MM.1S (cell line): Measurements from ENCODE around the gene DNM1.

Experiments used
- DNase-seq: peaks from one replicate; pipeline ENCODE4 v3.0.0-alpha.2; 2015
- H2AFZ ChIP-seq: fragments of 300-600 bp; sonication (generic); 2 replicates; pipeline ENCODE4 v1.6.0; 2016; ENCODE audit warnings: antibody characterized with exemption, low read length
- H3F3A ChIP-seq: fragments of 300-600 bp; sonication (generic); 2 replicates; pipeline ENCODE4 v1.6.1; 2016; ENCODE audit warnings: mild to moderate bottlenecking, antibody characterized with exemption, low read length, moderate library complexity, mixed read lengths; ENCODE audit not compliant: insufficient read depth
- H3K27ac ChIP-seq: fragments of 300-600 bp; sonication (generic); 2 replicates; pipeline ENCODE4 v1.5.1; 2016; ENCODE audit warnings: mild to moderate bottlenecking, low read length
- H3K27me3 ChIP-seq: fragments of 300-600 bp; sonication (generic); replicated peaks from 2 replicates; pipeline ENCODE4 v1.6.0; 2016; ENCODE audit warnings: low read length; ENCODE audit not compliant: insufficient read depth
- H3K36me3 ChIP-seq: fragments of 300-600 bp; sonication (generic); replicated peaks from 2 replicates; pipeline ENCODE4 v1.6.1; 2016; ENCODE audit warnings: mild to moderate bottlenecking, low read length, mixed read lengths; ENCODE audit not compliant: insufficient read depth
- H3K4me1 ChIP-seq: fragments of 300-600 bp; sonication (generic); 2 replicates; pipeline ENCODE4 v1.6.1; 2016; ENCODE audit warnings: low read length, mixed read lengths
- H3K4me2 ChIP-seq: fragments of 300-600 bp; sonication (generic); 2 replicates; pipeline ENCODE4 v1.6.0; 2016; ENCODE audit warnings: low read depth, low read length
- H3K4me3 ChIP-seq: fragments of 300-600 bp; sonication (generic); 2 replicates; pipeline ENCODE4 v1.5.1; 2016; ENCODE audit warnings: low read length, mixed read lengths
- H3K79me2 ChIP-seq: fragments of 300-600 bp; sonication (generic); 2 replicates; pipeline ENCODE4 v1.6.1; 2016; ENCODE audit warnings: mixed run types, low read length, mixed read lengths
- H3K9ac ChIP-seq: fragments of 300-600 bp; sonication (generic); 2 replicates; pipeline ENCODE4 v1.6.1; 2016; ENCODE audit warnings: low read length, mixed read lengths
- H3K9me2 ChIP-seq: fragments of 300-600 bp; sonication (generic); replicated peaks from 2 replicates; pipeline ENCODE4 v1.6.1; 2016; ENCODE audit warnings: mild to moderate bottlenecking, low read length, mixed read lengths; ENCODE audit not compliant: insufficient read depth
- H3K9me3 ChIP-seq: fragments of 300-600 bp; sonication (generic); replicated peaks from 2 replicates; pipeline ENCODE4 v1.6.1; 2016; ENCODE audit warnings: mild to moderate bottlenecking, low read length, mixed read lengths; ENCODE audit not compliant: insufficient read depth
- H4K20me1 ChIP-seq: fragments of 300-600 bp; sonication (generic); 2 replicates; pipeline ENCODE4 v1.6.1; 2016; ENCODE audit warnings: mild to moderate bottlenecking, low read length, moderate library complexity, mixed read lengths; ENCODE audit not compliant: insufficient read depth
- CTCF ChIP-seq: fragments of 300-600 bp; sonication (generic); IDR thresholded peaks from 2 replicates; pipeline ENCODE4 v1.5.1; 2016; ENCODE audit warnings: antibody characterized with exemption, low read length, mixed read lengths
- EZH2 ChIP-seq: fragments of 300-600 bp; sonication (generic); optimal IDR thresholded peaks from 2 replicates; pipeline ENCODE3; 2017; ENCODE audit warnings: low read depth, mild to moderate bottlenecking, antibody characterized with exemption, low read length, mixed read lengths
- EZH2phosphoT487 ChIP-seq: fragments of 300-600 bp; sonication (generic); IDR thresholded peaks from 2 replicates; pipeline ENCODE4 v1.6.1; 2018; ENCODE audit warnings: antibody characterized with exemption, low read length

Gene DNM1

DNA sequence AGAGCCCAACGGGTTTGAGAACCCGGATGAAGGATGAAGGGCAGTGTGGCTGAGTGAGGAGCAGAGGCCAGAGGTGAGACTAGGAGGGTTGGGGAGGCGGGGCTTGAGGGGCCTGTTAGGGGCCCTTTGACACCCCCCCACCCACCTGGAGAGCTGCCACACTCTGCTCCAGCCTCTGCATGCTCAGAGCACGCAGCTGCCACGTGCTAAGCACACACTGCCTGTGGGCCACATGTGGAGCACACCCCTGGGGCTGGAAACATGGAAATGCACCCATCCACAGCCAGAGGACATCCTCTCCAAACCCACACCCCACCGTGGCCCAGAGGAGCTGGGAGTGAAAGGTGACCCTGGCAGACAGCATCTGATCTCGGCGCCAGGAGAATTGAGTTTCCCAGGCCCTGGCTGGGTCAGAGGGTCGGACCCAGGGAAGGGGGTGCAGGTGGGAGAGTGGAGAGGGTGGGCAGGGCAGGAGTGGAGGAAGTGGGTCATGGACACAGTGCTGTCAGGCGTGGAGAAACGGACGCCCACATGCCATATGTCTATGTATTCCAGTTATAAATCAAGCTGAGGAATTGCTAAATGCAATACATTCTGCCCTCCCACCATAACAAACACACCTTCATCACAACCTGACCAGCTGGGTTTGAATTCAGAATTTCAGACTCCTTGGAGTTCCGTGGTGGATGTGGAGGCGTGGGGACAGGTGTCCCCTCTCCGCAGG, 5.9 kb downstream of the DNM1 start:
- DNase-seq = no peak
- Histone ChIP-seq H3K36me3 (no peaks in the 10 kb centered on the region), H4K20me1 (no peaks in the 10 kb centered on the region), H3K4me1 (no peaks in the 10 kb centered on the region), H3K27me3 (peaks cover 43% of the 10 kb centered on the region), H3F3A (no peaks in the 10 kb centered on the region), H3K9me3 (no peaks in the 10 kb centered on the region), H3K79me2 (no peaks in the 10 kb centered on the region), H3K27ac (no peak overlapping the region), H3K9ac (no peak overlapping the region), H2AFZ (no peak overlapping the region), H3K4me2 (no peak overlapping the region), H3K9me2 (no peaks in the 10 kb centered on the region), H3K4me3 (no peak overlapping the region)
- TF ChIP-seq CTCF = no peak
- TF ChIP-seq EZH2 = no peak

- no peaks in the 10 kb centered on the region for H3K36me3 ChIP-seq
- TF ChIP-seq EZH2phosphoT487 (no peak), EZH2 (no peak), CTCF (no peak)
- H3F3A ChIP-seq = no peaks in the 10 kb centered on the region
- H3K9me3 ChIP-seq = no peaks in the 10 kb centered on the region
- H3K9ac ChIP-seq = no peak overlapping the region
- no peak overlapping the region for H3K4me3 ChIP-seq
- no peak overlapping the region for H2AFZ ChIP-seq
- no peak overlapping the region for H3K27ac ChIP-seq
- DNase-seq = no peak
- peaks cover 25% of the 10 kb centered on the region for H3K27me3 ChIP-seq
- H3K79me2 ChIP-seq = no peaks in the 10 kb centered on the region
- no peaks in the 10 kb centered on the region for H3K4me1 ChIP-seq
- no peaks in the 10 kb centered on the region for H4K20me1 ChIP-seq
- H3K4me2 ChIP-seq = no peak overlapping the region
- no peaks in the 10 kb centered on the region for H3K9me2 ChIP-seq
Observed at GRCh38 chr9:128211186-128211980, 8.2 kb downstream of the DNM1 start.

- H3K4me1 ChIP-seq = no peaks in the 10 kb centered on the region
- H3K4me2 ChIP-seq = no peak overlapping the region
- no peaks in the 10 kb centered on the region for H3K79me2 ChIP-seq
- H3K9ac ChIP-seq = no peak overlapping the region
- H4K20me1 ChIP-seq = no peaks in the 10 kb centered on the region
- no peak overlapping the region for H2AFZ ChIP-seq
- no peak for DNase-seq
- H3F3A ChIP-seq = no peaks in the 10 kb centered on the region
- no peaks in the 10 kb centered on the region for H3K9me3 ChIP-seq
- no peaks in the 10 kb centered on the region for H3K36me3 ChIP-seq
- H3K9me2 ChIP-seq = no peaks in the 10 kb centered on the region
- peaks cover 20% of the 10 kb centered on the region for H3K27me3 ChIP-seq
- no peak overlapping the region for H3K4me3 ChIP-seq
- no peak overlapping the region for H3K27ac ChIP-seq
- TF ChIP-seq EZH2 (no peak), EZH2phosphoT487 (no peak), CTCF (no peak)
Observed at GRCh38 chr9:128211981-128212281, 8.8 kb downstream of the DNM1 start.
